SU-DHL-6 (cell line): Measurements from ENCODE around the gene EPB41L2.

Experiments
- H2AFZ ChIP-seq: fragments of 200-600 bp; sonication (generic); 2 replicates; pipeline ENCODE4 v1.6.1; 2014; ENCODE audit warnings: low read depth, mild to moderate bottlenecking, moderate library complexity, mixed read lengths, antibody characterized with exemption, low read length; ENCODE audit not compliant: severe bottlenecking
- H3F3A ChIP-seq: fragments of 200-600 bp; shearing (Covaris generic); 2 replicates; pipeline ENCODE4 v1.6.0; 2016; ENCODE audit warnings: antibody characterized with exemption, mild to moderate bottlenecking; ENCODE audit not compliant: insufficient read depth
- H3K27ac ChIP-seq: fragments of 200-600 bp; sonication (generic); 2 replicates; pipeline ENCODE4 v1.5.1; 2016; ENCODE audit warnings: low read depth, mild to moderate bottlenecking, low read length, moderate library complexity, mixed read lengths
- H3K27me3 ChIP-seq: fragments of 200-600 bp; sonication (generic), shearing (Covaris generic); 2 replicates; pipeline ENCODE4 v1.6.0; 2014; ENCODE audit warnings: mild to moderate bottlenecking, low read length
- H3K36me3 ChIP-seq: fragments of 200-600 bp; sonication (generic); 2 replicates; pipeline ENCODE4 v1.6.1; 2014; ENCODE audit warnings: mild to moderate bottlenecking, low read length, mixed read lengths
- H3K4me2 ChIP-seq: fragments of 300-600, 200-600 bp; shearing (Covaris generic), sonication (generic); 2 replicates; pipeline ENCODE4 v1.6.0; 2014; ENCODE audit warnings: low read length, low read depth, mild to moderate bottlenecking; ENCODE audit not compliant: poor library complexity, severe bottlenecking
- H3K4me3 ChIP-seq: fragments of 200-600 bp; sonication (generic); 2 replicates; pipeline ENCODE4 v1.5.1; 2014; ENCODE audit warnings: antibody characterized with exemption, low read length, mild to moderate bottlenecking, mixed read lengths; ENCODE audit not compliant: insufficient read depth, poor library complexity, severe bottlenecking
- H3K79me2 ChIP-seq: fragments of 200-600 bp; sonication (generic); 2 replicates; pipeline ENCODE4 v1.6.1; 2014; ENCODE audit warnings: mild to moderate bottlenecking, low read length, moderate library complexity; ENCODE audit not compliant: insufficient read depth
- H3K9ac ChIP-seq: fragments of 200-600 bp; sonication (generic); 2 replicates; pipeline ENCODE4 v1.7.0; 2014; ENCODE audit warnings: mild to moderate bottlenecking, low read length
- H3K9me2 ChIP-seq: fragments of 200-600 bp; sonication (generic); replicated peaks from 2 replicates; pipeline ENCODE4 v1.6.1; 2014; ENCODE audit warnings: low read length; ENCODE audit not compliant: insufficient read depth
- H3K9me3 ChIP-seq: fragments of 200-600 bp; sonication (generic); 2 replicates; pipeline ENCODE4 v1.6.1; 2014; ENCODE audit warnings: low read length, mixed read lengths; ENCODE audit not compliant: insufficient read depth
- H4K20me1 ChIP-seq: fragments of 200-600 bp; sonication (generic); 2 replicates; pipeline ENCODE4 v1.6.1; 2014; ENCODE audit warnings: low read depth, mild to moderate bottlenecking, antibody characterized with exemption, low read length, moderate library complexity, mixed read lengths
- CTCF ChIP-seq: fragments of 200-600 bp; sonication (generic); IDR thresholded peaks from one replicate; pipeline ENCODE4 v1.5.1; 2017; ENCODE audit warnings: antibody characterized with exemption, mild to moderate bottlenecking, low read length, moderate library complexity; ENCODE audit not compliant: insufficient read depth, poor library complexity, severe bottlenecking
- EZH2phosphoT487 ChIP-seq: fragments of 200-600 bp; sonication (generic), shearing (Covaris generic); conservative IDR thresholded peaks from 2 replicates; pipeline ENCODE4 v1.6.1; 2018; ENCODE audit warnings: mild to moderate bottlenecking, antibody characterized with exemption, low read length, moderate library complexity, mixed read lengths

Gene EPB41L2

GRCh38 chr6:131070061-131070460 lies 7.0 kb upstream of the EPB41L2 start:
- no peak overlapping the region for H3K27ac ChIP-seq
- H3K79me2 ChIP-seq: no peaks in the 10 kb centered on the region
- H3K36me3 ChIP-seq: no peaks in the 10 kb centered on the region
- H2AFZ ChIP-seq: no peak overlapping the region
- no peak overlapping the region for H3K4me2 ChIP-seq
- H3K27me3 ChIP-seq: no peaks in the 10 kb centered on the region
- H4K20me1 ChIP-seq: no peaks in the 10 kb centered on the region
- no peak overlapping the region for H3K4me3 ChIP-seq
- no peak for TF ChIP-seq EZH2phosphoT487
- H3K9me2 ChIP-seq: no peaks in the 10 kb centered on the region
- no peaks in the 10 kb centered on the region for H3K9me3 ChIP-seq
- H3K9ac ChIP-seq: no peak overlapping the region
- no peaks in the 10 kb centered on the region for H3F3A ChIP-seq

GRCh38 chr6:131068165-131068564 lies 5.1 kb upstream of the EPB41L2 start:
- TF ChIP-seq EZH2phosphoT487 (no peak), CTCF (no peak)
- Histone ChIP-seq H3K4me2 (no peak overlapping the region), H3F3A (0 out of 2 replicates have a peak, but pooled peaks cover 6% of the 10 kb centered on the region), H3K36me3 (no peaks in the 10 kb centered on the region), H3K9me3 (no peaks in the 10 kb centered on the region), H3K9ac (no peak overlapping the region), H4K20me1 (no peaks in the 10 kb centered on the region), H3K27me3 (no peaks in the 10 kb centered on the region), H3K4me3 (no peak overlapping the region), H3K9me2 (no peaks in the 10 kb centered on the region), H2AFZ (no peak overlapping the region), H3K27ac (no peak overlapping the region), H3K79me2 (no peaks in the 10 kb centered on the region)

GRCh38 chr6:131067521-131067920 lies 4.5 kb upstream of the EPB41L2 start:
- Histone ChIP-seq H2AFZ (no peak overlapping the region), H3K79me2 (no peaks in the 10 kb centered on the region), H3K9me2 (no peaks in the 10 kb centered on the region), H3K9me3 (no peaks in the 10 kb centered on the region), H3K27ac (no peak overlapping the region), H3K36me3 (no peaks in the 10 kb centered on the region), H3K4me2 (no peak overlapping the region), H3F3A (0 out of 2 replicates have a peak, but pooled peaks cover 6% of the 10 kb centered on the region), H3K9ac (no peak overlapping the region), H3K27me3 (no peaks in the 10 kb centered on the region), H3K4me3 (no peak overlapping the region), H4K20me1 (no peaks in the 10 kb centered on the region)
- no peak for TF ChIP-seq EZH2phosphoT487
- no peak for TF ChIP-seq CTCF

- no peaks in the 10 kb centered on the region for H3K36me3 ChIP-seq
- H4K20me1 ChIP-seq: peaks cover 7% of the 10 kb centered on the region; the same call in 1 of the 2 replicates
- H3K27me3 ChIP-seq: no peaks in the 10 kb centered on the region
- no peak overlapping the region for H2AFZ ChIP-seq
- H3K27ac ChIP-seq: no peak overlapping the region
- no peaks in the 10 kb centered on the region for H3K9me3 ChIP-seq
- no peak overlapping the region for H3K4me3 ChIP-seq
- no peaks in the 10 kb centered on the region for H3K79me2 ChIP-seq
- no peak overlapping the region for H3K4me2 ChIP-seq
- H3K9ac ChIP-seq: no peak overlapping the region
- peaks cover 9% of the 10 kb centered on the region; the same call in 1 of the 2 replicates for H3F3A ChIP-seq
- TF ChIP-seq CTCF (no peak), EZH2phosphoT487 (no peak)
- no peaks in the 10 kb centered on the region for H3K9me2 ChIP-seq
Measured at GRCh38 chr6:131065824-131066171, 2.8 kb upstream of the EPB41L2 start.
